ENCODE results near the gene LSS. TPM values are rescaled to one million over a fixed set of nuclear protein-coding genes. Genes with fewer than 3 reads are reported as not detected.

LSS gene
- total and polyA plus RNA-seq, 8 donors = 16.1 to 34.1 (median 25.2) TPM

GRCh38 chr21:46151989-46152926 is 76.3 kb downstream of the LSS start:
- DNase-seq = peak in 5 of 6 donors; percentile 12 to 41 (median 14)
- H3K36me3 ChIP-seq = no peaks in the 10 kb centered on the region
- intact Hi-C loops (cut with DNase I) = no loop called here
- no peaks in the 10 kb centered on the region for H3K9me3 ChIP-seq
- H3K27ac ChIP-seq = no peak overlapping the region
- no peak for FAIRE-seq
- no peak for ATAC-seq
- peak overlapping the region in 1 of 4 donors; percentile 27 for H3K4me3 ChIP-seq
- H3K27me3 ChIP-seq = no peaks in the 10 kb centered on the region
- TF ChIP-seq CTCF (IDR thresholded peaks at IDR 0.05) = no peak
- H3K4me1 ChIP-seq = peaks cover 0 to 4% (median 0%) of the 10 kb centered on the region in 3 donors
- 80 to 84% methylated on average over 45 of the region's 45 CpGs for WGBS, 2 donors

- intact Hi-C loops (cut with DNase I) = no loop called here
- Histone ChIP-seq H3K27me3 (no peaks in the 10 kb centered on the region), H3K4me1 (peaks cover 0 to 4% (median 0%) of the 10 kb centered on the region in 3 donors), H3K9me3 (no peaks in the 10 kb centered on the region), H3K27ac (no peak overlapping the region), H3K36me3 (no peaks in the 10 kb centered on the region), H3K4me3 (no peak overlapping the region)
- ATAC-seq (no peak), DNase-seq (peak in 5 of 6 donors; percentile 2 to 74 (median 30)), FAIRE-seq (no peak)
- WGBS, 2 donors = 72 to 78% methylated on average over 44 to 47 of the region's 47 CpGs
- no peak for TF ChIP-seq CTCF (IDR thresholded peaks at IDR 0.05)
Measured at GRCh38 chr21:46151261-46151988, 77.1 kb downstream of the LSS start.

GRCh38 chr21:46150491-46151121 is 78.0 kb downstream of the LSS start:
- FAIRE-seq = no peak
- DNase-seq = peak in 3 of 6 donors; percentile 14 to 54 (median 51)
- Histone ChIP-seq H3K9me3 (no peaks in the 10 kb centered on the region), H3K27ac (no peak overlapping the region), H3K36me3 (no peaks in the 10 kb centered on the region), H3K4me3 (no peak overlapping the region), H3K4me1 (peaks cover 0 to 4% (median 0%) of the 10 kb centered on the region in 3 donors), H3K27me3 (no peaks in the 10 kb centered on the region)
- TF ChIP-seq CTCF (IDR thresholded peaks at IDR 0.05) = no peak
- WGBS, 2 donors = 76 to 77% methylated on average over 24 of the region's 24 CpGs
- ATAC-seq = no peak
- intact Hi-C loops (cut with DNase I) = no loop called here

GRCh38 chr21:46150073-46150472 is 78.5 kb downstream of the LSS start:
- H3K4me3 ChIP-seq = no peak overlapping the region
- FAIRE-seq (no peak), DNase-seq (peak in 3 of 6 donors; percentile 28 to 55 (median 50)), ATAC-seq (no peak)
- no peak overlapping the region for H3K27ac ChIP-seq
- H3K27me3 ChIP-seq = no peaks in the 10 kb centered on the region
- intact Hi-C loops (cut with DNase I) = no loop called here
- H3K4me1 ChIP-seq = peaks cover 0 to 4% (median 0%) of the 10 kb centered on the region in 3 donors
- TF ChIP-seq CTCF (IDR thresholded peaks at IDR 0.05) = no peak
- 72 to 76% methylated on average over 19 of the region's 19 CpGs for WGBS, 2 donors
- no peaks in the 10 kb centered on the region for H3K36me3 ChIP-seq
- no peaks in the 10 kb centered on the region for H3K9me3 ChIP-seq

Data from pancreas (tissue), 10 donors.